K562 (cell line): ENCODE results near the gene LNPEP. TPM values are rescaled to one million over a fixed set of nuclear protein-coding genes. Genes with fewer than 3 reads are reported as not detected.
A peak's percentile ranks its signal among the peaks of the same experiment; 100 is the strongest.

Experiments
- ASH1L ChIP-seq: fragments of 450-650 bp; IDR thresholded peaks from 2 replicates; pipeline ENCODE4 v1.6.1; 2018; ENCODE audit warnings: borderline replicate concordance, mild to moderate bottlenecking, low read depth; ENCODE audit not compliant: partially characterized antibody
- BRD9 ChIP-seq: fragments of 450-650 bp; IDR thresholded peaks from 2 replicates; pipeline ENCODE4 v1.6.1; 2018; ENCODE audit warnings: low read depth; ENCODE audit not compliant: partially characterized antibody
- DPF2 ChIP-seq: fragments of 450-650 bp; IDR thresholded peaks from 2 replicates; pipeline ENCODE4 v1.6.1; 2016
- EZH2 ChIP-seq: IDR thresholded peaks from 2 replicates; pipeline ENCODE4 v1.6.1; 2012; ENCODE audit warnings: low read depth, mild to moderate bottlenecking, inconsistent platforms, low read length, borderline replicate concordance
- FOSL1 ChIP-seq: fragments of 200-800 bp; sonication (Bioruptor generic); conservative IDR thresholded peaks from 2 replicates; pipeline ENCODE4 v1.6.1; 2016; ENCODE audit warnings: missing genetic modification characterization, missing compliant biosample characterization
- FOXP1 ChIP-seq: sonication (generic); formaldehyde crosslinking; IDR thresholded peaks from 2 replicates; pipeline ENCODE4 v1.8.0; 2022; ENCODE audit warnings: mild to moderate bottlenecking, missing genetic modification reagents
- FOXP4 ChIP-seq: sonication (generic); formaldehyde crosslinking; IDR thresholded peaks from 2 replicates; pipeline ENCODE4 v1.8.0; 2022; ENCODE audit warnings: mild to moderate bottlenecking, missing genetic modification reagents, borderline replicate concordance
- PML ChIP-seq: IDR thresholded peaks from 2 replicates; pipeline ENCODE4 v1.6.1; 2012; ENCODE audit warnings: low read length, inconsistent platforms
- POLR2G ChIP-seq: fragments of 200-400 bp; formaldehyde crosslinking; IDR thresholded peaks from 2 replicates; pipeline ENCODE4 v1.6.1; 2017; ENCODE audit warnings: low read depth, mild to moderate bottlenecking, antibody characterized with exemption, low read length, moderate library complexity
- SMARCA5 ChIP-seq: fragments of 450-650 bp; IDR thresholded peaks from 2 replicates; pipeline ENCODE4 v1.6.1; 2016
- TEAD4 ChIP-seq, 2 experiments: sonication (generic) in 1 of 2; formaldehyde crosslinking in 1 of 2; IDR thresholded peaks; 2 replicates each; pipeline versions ENCODE4 v1.6.1 to v1.8.0; 2012 to 2022; ENCODE audit warnings: borderline replicate concordance in 1 of 2, inconsistent platforms in 1 of 2, low read length in 1 of 2, mild to moderate bottlenecking in 1 of 2, missing genetic modification reagents in 1 of 2
- TFAP4 ChIP-seq: sonication (generic); formaldehyde crosslinking; IDR thresholded peaks from 2 replicates; pipeline ENCODE4 v1.8.0; 2022; ENCODE audit warnings: missing genetic modification reagents, mild to moderate bottlenecking, moderate library complexity, borderline replicate concordance
- THRA ChIP-seq: fragments of 450-650 bp; IDR thresholded peaks from 2 replicates; pipeline ENCODE4 v1.6.1; 2017; ENCODE audit warnings: mild to moderate bottlenecking, moderate library complexity
- THRAP3 ChIP-seq: fragments of 450-650 bp; IDR thresholded peaks from 2 replicates; pipeline ENCODE4 v1.6.1; 2016; ENCODE audit warnings: mild to moderate bottlenecking, inconsistent platforms, borderline replicate concordance
- ZEB2 ChIP-seq: fragments of 450-650 bp; IDR thresholded peaks from 2 replicates; pipeline ENCODE4 v1.6.1; 2016
- ZFP1 ChIP-seq: fragments of 450-650 bp; formaldehyde crosslinking; IDR thresholded peaks from 2 replicates; pipeline ENCODE4 v1.4.0; 2020; ENCODE audit warnings: mild to moderate bottlenecking, mixed read lengths
- ZNF197 ChIP-seq: fragments of 200-800 bp; sonication (Bioruptor generic); IDR thresholded peaks from 2 replicates; pipeline ENCODE4 v1.6.1; 2016; ENCODE audit warnings: low read depth, missing genetic modification characterization, missing compliant biosample characterization
- ZNF354B ChIP-seq: fragments of 250-450 bp; sonication (Bioruptor Pico); IDR thresholded peaks from 2 replicates; pipeline ENCODE4 v1.4.0; 2020
- ZNF444 ChIP-seq: fragments of 250-450 bp; sonication (Bioruptor Pico); IDR thresholded peaks from 2 replicates; pipeline ENCODE4 v1.4.0; 2020; ENCODE audit warnings: mild to moderate bottlenecking, moderate library complexity
- ZNF561 ChIP-seq: fragments of 450-650 bp; formaldehyde crosslinking; conservative IDR thresholded peaks from 2 replicates; pipeline ENCODE4 v1.4.0; 2020; ENCODE audit warnings: mild to moderate bottlenecking, moderate library complexity
- ZNF696 ChIP-seq: fragments of 250-450 bp; sonication (Bioruptor Pico); conservative IDR thresholded peaks from 2 replicates; pipeline ENCODE4 v1.4.0; 2020; ENCODE audit warnings: mild to moderate bottlenecking, moderate library complexity
- polyA plus RNA-seq, 8 experiments: library from polyadenylated mRNA; depleted of rRNA in 4 of 8; stranded (reverse) in 5 of 8; unstranded in 3 of 8; fragments of >200 nt; fragmentation: Nextera tagmentation in 2 of 8; fragmentation: Illumina TruSeq in 1 of 8; extraction: Ambion mirVana in 2 of 8; extraction: Trizol in 1 of 8; gene quantifications; 2 replicates each; pipeline versions ENCODE4 v1.2.1 to v1.2.3, GENCODE V29; 2011 to 2014; ENCODE audit warnings: inconsistent platforms in 1 of 8, missing spikeins in 1 of 8
- total RNA-seq, 7 experiments: library from RNA; depleted of rRNA in 6 of 7; stranded (reverse); fragments of >200 nt in 6 of 7; fragmentation: Illumina TruSeq in 2 of 7; extraction: Trizol in 2 of 7; gene quantifications; 2 replicates each; pipeline versions ENCODE4 v1.2.1 to v1.2.3, GENCODE V29; 2011 to 2021; ENCODE audit warnings: low replicate concordance in 1 of 7

The LNPEP gene
- total and polyA plus RNA-seq, 9 of the 15 experiments (the other 6 are each of a cell fraction or from before 2014, with no cell fraction given), result 2.6 to 27.9 (median 11.2) TPM

- TF ChIP-seq ZFP1 (CRISPR knock-in tag) (no peak; the same call in 1 of the 2 replicates), FOSL1 (tag) (peak; percentile 63), FOXP4 (no peak), THRA (no peak), ZNF561 (CRISPR knock-in tag) (0 out of 2 replicates have a peak, but pooled peaks have one; percentile 57), DPF2 (peak; percentile 30; the same call in 1 of the 2 replicates), ZNF197 (CRISPR knock-in tag) (peak; percentile 72; the same call in 1 of the 2 replicates), ASH1L (no peak), SMARCA5 (no peak), TEAD4 (IDR thresholded peaks at IDR 0.05; ENCODE audit: low read length) (no peak), TEAD4 (CRISPR knock-in tag; IDR thresholded peaks at IDR 0.05; ENCODE audit: borderline replicate concordance) (no peak), EZH2 (no peak), ZNF444 (no peak), POLR2G (no peak), BRD9 (no peak), PML (no peak), ZNF354B (peak; percentile 76), ZEB2 (peak; percentile 77), TFAP4 (no peak), THRAP3 (no peak), ZNF696 (CRISPR knock-in tag) (no peak), FOXP1 (no peak)
- TF ChIP-seq, all 486 proteins: peak for 88
Measured at GRCh38 chr5:97041239-97041638, 105.4 kb downstream of the LNPEP start (continued).
